Progenitor cell of endocrine pancreas (in vitro differentiated cells): ENCODE data around the gene PLCL1. TPM values are rescaled to one million over a fixed set of nuclear protein-coding genes. Genes with fewer than 3 reads are reported as not detected.

Source experiments
- DNase-seq: peaks from one replicate; pipeline ENCODE4 v3.0.0; 2021; ENCODE audit warnings: low spot score; ENCODE audit not compliant: unreplicated experiment
- H3K27ac Mint-ChIP-seq: 2 replicates; pipeline ENCODE4 v1.8.0; 2021; ENCODE audit warnings: mild to moderate bottlenecking, moderate library complexity, mixed read lengths
- H3K27me3 Mint-ChIP-seq: 2 replicates; pipeline ENCODE4 v1.8.0; 2021; ENCODE audit warnings: mixed read lengths
- H3K36me3 Mint-ChIP-seq: 2 replicates; pipeline ENCODE4 v1.8.0; 2022; ENCODE audit warnings: mixed read lengths; ENCODE audit not compliant: insufficient read depth
- H3K4me1 Mint-ChIP-seq: 2 replicates; pipeline ENCODE4 v1.8.0; 2021; ENCODE audit warnings: low read depth, mixed read lengths
- H3K4me3 Mint-ChIP-seq: 2 replicates; pipeline ENCODE4 v1.8.0; 2021; ENCODE audit warnings: low read depth, mild to moderate bottlenecking, moderate library complexity, mixed read lengths
- H3K9me3 Mint-ChIP-seq: 2 replicates; pipeline ENCODE4 v1.8.0; 2021; ENCODE audit warnings: low read depth, mixed read lengths
- CTCF ChIP-seq: fragments of 200-600 bp; sonication (generic); IDR thresholded peaks from one replicate; pipeline ENCODE4 v1.5.0; 2021; ENCODE audit warnings: antibody characterized with exemption, mild to moderate bottlenecking; ENCODE audit not compliant: unreplicated experiment
- total RNA-seq: library from RNA; stranded (reverse); gene quantifications from 2 replicates; pipeline ENCODE4 v1.2.1, GENCODE V29; 2021

PLCL1 gene
- total RNA-seq, 1 donor from 2014 or later = 48.3 TPM

DNA sequence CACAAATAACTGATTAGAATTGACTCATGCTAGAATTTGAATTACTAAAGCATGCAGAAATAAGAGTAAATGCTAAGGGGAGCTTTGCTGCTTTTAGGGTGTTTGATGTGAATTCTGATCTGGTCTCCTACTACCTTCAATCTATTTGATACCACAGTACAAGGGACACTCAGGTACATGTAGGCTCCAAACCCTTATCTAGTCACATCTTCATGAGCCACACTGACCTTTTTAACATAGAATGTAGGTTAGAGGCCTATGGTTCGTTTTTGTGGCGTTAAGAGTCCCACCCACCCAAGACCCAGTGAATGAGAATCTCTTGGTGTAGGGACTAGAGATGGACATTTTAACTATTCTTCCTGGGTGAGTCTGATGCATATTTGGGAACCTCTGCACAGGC, 65.7 kb downstream of the PLCL1 start:
- Mint-ChIP-seq H3K27ac (no peak overlapping the region), H3K9me3 (no peaks in the 10 kb centered on the region), H3K4me3 (no peak overlapping the region), H3K27me3 (no peaks in the 10 kb centered on the region), H3K4me1 (peaks cover 55% of the 10 kb centered on the region), H3K36me3 (peaks cover 2% of the 10 kb centered on the region)
- no peak for DNase-seq
- TF ChIP-seq CTCF = no peak

DNA sequence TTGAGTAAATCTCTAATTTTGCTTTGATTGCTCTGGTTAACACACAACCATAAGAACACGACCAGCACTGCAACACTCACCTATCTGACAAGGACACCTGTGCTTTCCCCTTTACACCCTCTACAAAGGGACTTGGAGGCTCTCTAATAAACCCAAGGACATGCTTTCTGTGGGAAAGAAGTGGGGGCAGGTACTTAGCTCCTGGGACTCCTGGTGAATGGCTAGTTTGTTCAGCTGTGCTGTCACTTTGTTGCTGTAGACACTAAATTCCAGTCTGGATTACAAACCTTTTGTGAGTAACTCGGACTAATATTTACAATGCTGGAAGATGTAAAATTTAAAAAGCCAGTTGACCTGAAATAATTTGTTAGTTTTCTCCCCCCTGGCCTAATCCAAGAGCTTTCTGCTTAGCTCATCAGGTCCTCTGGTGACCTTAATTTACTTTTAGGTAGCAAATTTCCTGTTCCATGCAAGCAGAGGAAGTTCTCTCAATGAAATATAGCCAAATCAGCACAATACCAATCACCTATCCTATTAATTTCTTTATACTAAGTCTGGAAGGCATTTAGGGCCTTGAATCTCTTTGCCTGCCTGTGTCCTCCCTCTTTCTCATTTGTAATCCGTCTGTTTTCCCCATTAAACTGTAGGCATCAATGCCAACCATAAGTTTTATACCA, 67.5 kb downstream of the PLCL1 start:
- TF ChIP-seq CTCF = no peak

GRCh38 chr2:197873293-197873701, 68.9 kb downstream of the PLCL1 start:
- no peaks in the 10 kb centered on the region for H3K36me3 Mint-ChIP-seq
- H3K27me3 Mint-ChIP-seq = no peaks in the 10 kb centered on the region
- no peaks in the 10 kb centered on the region for H3K9me3 Mint-ChIP-seq
- H3K4me1 Mint-ChIP-seq = peaks cover 64% of the 10 kb centered on the region
- no peak overlapping the region for H3K27ac Mint-ChIP-seq
- DNase-seq = no peak
- H3K4me3 Mint-ChIP-seq = no peak overlapping the region
- TF ChIP-seq CTCF = no peak

More for the DNA sequence above, 67.5 kb downstream of the PLCL1 start:
- peaks cover 63% of the 10 kb centered on the region for H3K4me1 Mint-ChIP-seq
- DNase-seq = no peak
- no peaks in the 10 kb centered on the region for H3K9me3 Mint-ChIP-seq
- H3K36me3 Mint-ChIP-seq = no peaks in the 10 kb centered on the region
- no peaks in the 10 kb centered on the region for H3K27me3 Mint-ChIP-seq
- peak overlapping the region; percentile 79 for H3K27ac Mint-ChIP-seq
- no peak overlapping the region for H3K4me3 Mint-ChIP-seq

GRCh38 chr2:197875763-197876162, 71.4 kb downstream of the PLCL1 start:
- no peak overlapping the region for H3K4me3 Mint-ChIP-seq
- no peak for DNase-seq
- H3K9me3 Mint-ChIP-seq = no peaks in the 10 kb centered on the region
- no peak for TF ChIP-seq CTCF
- H3K27me3 Mint-ChIP-seq = no peaks in the 10 kb centered on the region
- H3K4me1 Mint-ChIP-seq = peaks cover 62% of the 10 kb centered on the region
- H3K27ac Mint-ChIP-seq = peak overlapping the region; percentile 71
- H3K36me3 Mint-ChIP-seq = no peaks in the 10 kb centered on the region

DNA sequence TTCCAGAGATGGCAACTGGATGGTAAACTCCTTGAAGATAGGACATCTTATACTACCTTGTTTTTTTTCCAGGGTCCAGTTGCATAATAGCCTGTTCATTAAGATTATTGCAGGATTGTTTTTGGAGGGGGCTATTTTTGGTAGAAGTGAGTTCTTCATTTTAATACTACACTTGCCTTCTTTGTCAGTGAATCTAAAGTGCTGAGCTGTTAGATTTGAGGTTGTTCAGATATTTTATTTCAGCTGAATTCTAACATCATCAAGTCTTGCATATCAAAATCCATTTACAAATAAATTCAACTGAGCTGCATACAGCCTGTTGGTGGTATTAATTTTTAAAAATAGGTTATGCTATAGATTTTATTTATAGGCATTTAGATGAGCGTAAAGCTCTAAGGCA, 72.1 kb downstream of the PLCL1 start:
- Mint-ChIP-seq H3K27ac (no peak overlapping the region), H3K27me3 (no peaks in the 10 kb centered on the region), H3K4me3 (no peak overlapping the region), H3K9me3 (no peaks in the 10 kb centered on the region), H3K36me3 (no peaks in the 10 kb centered on the region), H3K4me1 (peaks cover 55% of the 10 kb centered on the region)
- no peak for TF ChIP-seq CTCF
- DNase-seq = no peak
